ENCODE measurements around the gene CHRND. TPM values are rescaled to one million over a fixed set of nuclear protein-coding genes. Genes with fewer than 3 reads are reported as not detected.

CHRND gene
- total RNA-seq, 2 experiments from 2014 or later, result not detected

GRCh38 chr2:232540441-232541041 is 14.6 kb downstream of the CHRND start:
- TF ChIP-seq EZH2phosphoT487 (IDR thresholded peaks at IDR 0.05; ENCODE audit: borderline replicate concordance, low read depth, low read length) (no peak), CTCF (conservative IDR thresholded peaks at IDR 0.05; ENCODE audit: low read length) (no peak)
- Histone ChIP-seq H3K4me1 (ENCODE audit: insufficient read depth, low read length, poor library complexity, severe bottlenecking) (no peaks in the 10 kb centered on the region), H3K79me2 (ENCODE audit: insufficient read depth, low read depth, low read length) (no peaks in the 10 kb centered on the region), H3K4me3 (ENCODE audit: low read depth, low read length, poor library complexity, severe bottlenecking) (no peak overlapping the region), H2AFZ (ENCODE audit: low read length) (no peak overlapping the region), H3K27ac (ENCODE audit: low read depth, low read length, poor library complexity, severe bottlenecking) (no peak overlapping the region), H3K9me2 (ENCODE audit: insufficient read depth, low read length) (no peaks in the 10 kb centered on the region), H3K9me3 (ENCODE audit: low read length) (0 out of 2 replicates have a peak, but pooled peaks cover 6% of the 10 kb centered on the region), H4K20me1 (ENCODE audit: insufficient read depth, low read length) (no peaks in the 10 kb centered on the region), H3K4me2 (ENCODE audit: low read length) (no peak overlapping the region), H3K36me3 (ENCODE audit: insufficient read depth, low read length) (peaks cover 20% of the 10 kb centered on the region)
- POLR2A ChIA-PET, result no interaction called here
- intact Hi-C loops (cut with micrococcal nuclease; ENCODE audit: unreplicated experiment), result no loop called here
- CTCF ChIA-PET (ENCODE audit: unreplicated experiment), result no interaction called here
- no peak for DNase-seq (ENCODE audit: low spot score)
- no TSS peak for BruUV-seq (replicated peaks)

DNA sequence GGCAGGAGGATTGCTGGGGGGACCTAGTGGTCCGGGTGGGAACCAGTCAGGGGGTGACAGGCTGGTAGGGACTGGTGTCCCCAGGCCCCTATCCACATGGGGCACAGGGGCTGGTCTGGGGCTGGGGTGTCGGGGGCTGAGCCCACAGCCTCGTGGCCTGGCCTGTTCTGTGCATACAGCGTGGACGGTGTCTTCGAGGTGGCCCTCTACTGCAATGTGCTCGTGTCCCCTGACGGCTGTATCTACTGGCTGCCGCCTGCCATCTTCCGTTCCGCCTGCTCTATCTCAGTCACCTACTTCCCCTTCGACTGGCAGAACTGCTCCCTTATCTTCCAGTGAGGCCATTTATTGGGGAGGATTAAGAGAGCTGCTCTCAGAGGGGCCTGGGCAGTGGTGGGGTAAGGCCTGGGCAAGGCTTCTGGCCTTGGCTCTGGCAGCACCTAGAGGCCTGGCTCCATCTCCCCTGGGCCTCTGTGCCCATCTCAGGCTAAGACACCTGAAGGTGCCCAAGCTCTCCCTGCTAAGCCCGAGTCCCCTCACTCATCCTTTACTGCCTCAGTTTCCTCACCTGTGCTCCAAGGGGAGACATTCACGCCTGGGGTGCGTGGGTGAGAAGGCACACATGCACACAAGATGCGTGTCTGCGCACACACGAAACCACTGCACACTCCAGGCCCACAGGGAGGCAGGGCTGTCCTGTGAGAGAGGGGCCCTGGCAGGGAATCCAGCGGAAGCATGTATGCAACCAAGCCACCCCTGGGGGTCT is 15.4 kb downstream of the CHRND start:
- DNase-seq (ENCODE audit: low spot score), result no peak
- Histone ChIP-seq H3K79me2 (ENCODE audit: insufficient read depth, low read depth, low read length) (no peaks in the 10 kb centered on the region), H3K4me2 (ENCODE audit: low read length) (no peak overlapping the region), H4K20me1 (ENCODE audit: insufficient read depth, low read length) (no peaks in the 10 kb centered on the region), H3K9me2 (ENCODE audit: insufficient read depth, low read length) (no peaks in the 10 kb centered on the region), H3K4me3 (ENCODE audit: low read depth, low read length, poor library complexity, severe bottlenecking) (no peak overlapping the region), H3K27ac (ENCODE audit: low read depth, low read length, poor library complexity, severe bottlenecking) (no peak overlapping the region), H3K9me3 (ENCODE audit: low read length) (0 out of 2 replicates have a peak, but pooled peaks cover 2% of the 10 kb centered on the region), H2AFZ (ENCODE audit: low read length) (no peak overlapping the region), H3K4me1 (ENCODE audit: insufficient read depth, low read length, poor library complexity, severe bottlenecking) (no peaks in the 10 kb centered on the region), H3K36me3 (ENCODE audit: insufficient read depth, low read length) (peaks cover 27% of the 10 kb centered on the region; the same call in 1 of the 2 replicates)
- ChIA-PET CTCF (ENCODE audit: unreplicated experiment) (no interaction called here), POLR2A (no interaction called here)
- intact Hi-C loops (cut with micrococcal nuclease; ENCODE audit: unreplicated experiment), result no loop called here
- TF ChIP-seq EZH2phosphoT487 (IDR thresholded peaks at IDR 0.05; ENCODE audit: borderline replicate concordance, low read depth, low read length) (no peak), CTCF (conservative IDR thresholded peaks at IDR 0.05; ENCODE audit: low read length) (no peak)
- BruUV-seq (replicated peaks), result no TSS peak

All from OCI-LY7 (cell line).